ENCODE measurements around the gene CLDN16.

- TF ChIP-seq POLR2A (IDR thresholded peaks at IDR 0.05; ENCODE audit: extremely low read depth, insufficient read length) (no peak), CTCF (IDR thresholded peaks at IDR 0.05; ENCODE audit: low read depth, low read length) (no peak)
- TF ChIP-seq, protein P1, sequence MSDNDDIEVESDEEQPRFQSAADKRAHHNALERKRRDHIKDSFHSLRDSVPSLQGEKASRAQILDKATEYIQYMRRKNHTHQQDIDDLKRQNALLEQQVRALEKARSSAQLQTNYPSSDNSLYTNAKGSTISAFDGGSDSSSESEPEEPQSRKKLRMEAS (IDR thresholded peaks at IDR 0.05; ENCODE audit: low read depth, low read length) = no peak
Measured at GRCh38 chr3:190456770-190457169, 68.8 kb downstream of the CLDN16 start.

Data from NB4 (cell line).